Measurements from ENCODE around the gene MYL9.
"Not testable (repeated sequence)": the region's sequence is repeated elsewhere in the genome, so short reads cannot be mapped to it uniquely, and the experiment has no call there.

MYL9 gene

DNA sequence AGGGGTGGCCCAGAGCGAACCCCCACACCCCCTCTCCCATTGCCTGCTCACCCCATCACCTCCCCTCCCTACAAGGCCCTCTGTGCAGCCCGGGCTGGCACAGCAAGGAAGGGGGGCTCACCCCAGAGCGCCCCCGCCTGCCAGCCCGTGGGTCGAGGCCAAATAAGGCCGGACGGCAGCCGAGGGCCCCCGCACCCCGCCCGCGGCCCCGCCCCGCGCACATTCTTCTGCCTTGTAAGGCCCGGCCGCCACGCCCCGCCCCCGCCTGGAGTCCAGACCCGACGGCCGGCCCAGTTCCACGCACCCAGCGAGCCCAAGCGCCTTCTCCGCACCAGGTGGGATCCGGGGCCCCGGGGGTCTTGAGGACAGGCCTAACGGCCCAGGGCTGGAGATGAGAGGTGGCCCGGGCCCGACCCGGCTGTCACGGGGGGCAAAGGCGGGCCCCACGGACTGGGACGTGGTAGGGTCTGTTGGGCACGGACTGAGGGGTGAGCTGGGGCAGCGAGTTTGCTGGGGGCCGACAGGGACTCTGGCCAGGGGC is at the start of gene MYL9:
Gene MYL9 (plus strand): TSS at position 293 of the 541 bp plus-strand sequence. CDS start 3,366 bp downstream, outside the sequence.
- DNase-seq (ENCODE audit: extremely low read depth in 1 of 2, low read depth in 1 of 2): no peak

DNA sequence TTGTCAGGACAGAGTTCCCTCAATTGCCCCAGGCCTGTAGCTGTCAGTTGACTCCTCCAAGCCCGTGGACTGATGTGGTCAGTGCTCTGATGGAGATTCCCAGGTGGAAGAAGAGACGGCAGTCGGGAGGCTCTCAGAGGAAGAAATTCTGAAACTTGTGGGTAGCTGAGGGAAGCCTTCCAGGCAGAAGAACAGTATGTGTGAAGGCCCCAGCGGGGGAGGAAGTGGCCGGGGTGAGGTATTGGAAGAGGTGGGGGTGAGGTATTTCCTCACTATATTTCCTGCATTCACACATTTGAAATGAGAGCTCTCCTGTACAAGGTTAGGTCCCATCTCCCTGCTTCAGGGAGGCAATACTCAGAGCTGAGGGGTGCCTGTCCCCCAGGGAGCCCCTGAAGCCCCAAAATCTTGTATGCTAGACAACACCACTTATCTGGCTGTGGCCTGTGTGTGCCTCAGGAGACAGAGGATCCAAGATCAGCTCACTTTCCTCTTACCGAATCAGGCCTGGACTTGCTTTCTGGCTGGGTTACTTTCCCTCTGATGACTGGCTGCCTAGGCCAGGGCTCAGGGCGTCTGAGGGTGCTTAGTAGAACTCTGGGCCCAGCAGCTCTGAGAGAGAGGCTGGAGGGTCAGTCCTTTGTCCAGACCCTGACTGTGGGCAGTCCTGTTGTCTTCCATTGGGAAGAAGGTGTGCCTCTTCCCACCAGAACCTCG is 49.3 kb upstream of the MYL9 start:
- DNase-seq (ENCODE audit: extremely low read depth in 1 of 2, low read depth in 1 of 2): peak; percentile 28 to 43

GRCh38 chr20:36493051-36493800 is 48.1 kb upstream of the MYL9 start:
- DNase-seq (ENCODE audit: extremely low read depth in 1 of 2, low read depth in 1 of 2): no peak

GRCh38 chr20:36493801-36494114 is 47.6 kb upstream of the MYL9 start:
- no peak for DNase-seq (ENCODE audit: extremely low read depth in 1 of 2, low read depth in 1 of 2)

- DNase-seq (ENCODE audit: extremely low read depth in 1 of 2, low read depth in 1 of 2): no peak
Measured at GRCh38 chr20:36496707-36497669, 44.3 kb upstream of the MYL9 start.

DNA sequence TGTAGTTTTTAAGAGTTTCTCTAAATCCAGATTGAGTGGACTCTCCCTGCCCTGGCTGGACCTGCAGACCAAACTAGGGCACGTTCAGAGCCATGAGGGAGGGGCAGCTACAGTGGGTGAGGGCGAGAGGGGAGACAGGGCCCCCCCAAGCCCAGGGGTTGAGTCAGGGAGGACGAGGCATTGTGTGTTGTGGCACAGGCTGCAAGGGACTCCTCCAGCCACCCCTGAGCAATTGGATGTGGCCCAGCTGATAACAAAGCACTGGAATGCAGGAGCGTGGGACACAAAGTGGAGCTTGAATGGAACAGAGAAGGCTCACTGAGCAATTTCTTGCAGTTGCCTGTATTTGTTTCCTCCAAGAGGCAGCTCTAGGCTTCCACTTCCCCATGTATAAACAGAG is 43.5 kb upstream of the MYL9 start:
- DNase-seq (ENCODE audit: extremely low read depth in 1 of 2, low read depth in 1 of 2): no peak

- DNase-seq (ENCODE audit: extremely low read depth in 1 of 2, low read depth in 1 of 2): no peak
Measured at GRCh38 chr20:36498386-36499179, 42.7 kb upstream of the MYL9 start.

GRCh38 chr20:36499211-36499610 is 42.1 kb upstream of the MYL9 start:
- no peak for DNase-seq (ENCODE audit: extremely low read depth in 1 of 2, low read depth in 1 of 2)

- DNase-seq (ENCODE audit: extremely low read depth in 1 of 2, low read depth in 1 of 2): no peak
Measured at GRCh38 chr20:36499723-36500501, 41.4 kb upstream of the MYL9 start.

DNA sequence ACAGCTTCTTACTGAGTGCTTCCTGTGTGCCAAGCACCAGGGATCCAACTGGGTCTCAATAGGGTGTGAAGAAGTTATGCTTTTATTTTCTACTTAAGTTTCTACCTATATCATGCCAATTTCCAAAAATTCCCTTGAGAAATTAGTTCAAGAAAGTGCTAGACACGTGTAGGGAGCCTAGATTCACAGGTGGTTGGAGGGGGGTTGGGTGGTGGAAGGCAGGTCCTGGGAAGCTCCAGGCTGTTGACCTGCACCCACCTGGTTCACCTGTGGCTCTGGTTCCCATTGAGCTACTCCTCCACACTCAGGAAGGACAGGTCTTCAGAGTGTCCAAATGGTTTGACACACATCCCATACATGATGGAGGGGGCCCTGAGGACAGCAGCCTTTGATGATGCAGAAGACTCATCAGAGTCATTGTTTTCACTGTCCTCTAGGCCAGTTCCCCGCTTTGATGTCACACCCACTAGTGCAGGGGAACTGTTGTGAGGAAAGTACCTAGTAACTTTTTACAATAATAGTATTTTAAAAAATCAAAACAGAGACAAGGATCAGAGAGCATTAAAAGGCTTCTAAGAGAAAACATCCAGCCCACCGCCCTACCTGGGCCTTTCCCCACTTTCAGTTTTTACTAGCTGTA is 39.8 kb upstream of the MYL9 start:
- no peak for DNase-seq (ENCODE audit: extremely low read depth in 1 of 2, low read depth in 1 of 2)

- DNase-seq (ENCODE audit: extremely low read depth in 1 of 2, low read depth in 1 of 2): no peak
Measured at GRCh38 chr20:36504295-36504694, 37.0 kb upstream of the MYL9 start.

DNA sequence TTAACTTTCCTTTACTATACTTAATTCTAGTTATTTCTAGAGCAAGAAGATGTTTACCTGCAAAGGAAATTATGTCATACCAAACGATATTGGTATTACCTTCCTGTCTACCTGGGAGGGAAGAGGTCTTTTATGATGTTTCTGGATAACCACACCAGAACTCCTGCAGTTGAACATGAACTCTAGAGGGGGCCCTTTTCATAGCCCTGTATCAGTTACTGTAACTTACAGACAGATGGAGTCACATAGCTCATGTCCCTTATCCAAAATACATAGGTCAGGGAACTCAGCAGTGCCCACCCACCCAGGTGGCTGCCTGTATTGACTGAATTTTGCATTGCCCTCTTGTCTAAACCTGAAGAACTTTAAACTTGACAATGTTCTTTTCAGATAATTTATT is 35.1 kb upstream of the MYL9 start:
- no peak for DNase-seq (ENCODE audit: extremely low read depth in 1 of 2, low read depth in 1 of 2)

DNA sequence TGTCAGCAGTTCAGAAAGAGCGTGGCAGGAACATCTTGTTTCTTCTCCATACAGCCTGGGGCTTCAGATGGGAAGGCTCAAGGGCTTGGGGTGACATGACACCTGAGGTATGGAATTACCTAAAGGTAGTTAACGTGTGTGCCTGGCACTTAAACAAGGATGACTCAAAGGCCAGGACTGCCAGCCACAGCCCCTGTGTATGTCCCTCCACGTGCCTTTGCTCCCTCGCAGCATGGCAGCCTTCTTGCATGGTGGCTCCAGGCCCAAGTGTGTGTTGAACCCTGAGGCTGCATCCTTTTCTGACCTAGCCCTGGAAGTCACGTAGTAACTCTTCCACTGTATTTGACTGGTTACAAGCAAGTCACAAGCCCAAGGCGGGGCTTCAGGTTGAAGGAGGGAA is 33.6 kb upstream of the MYL9 start:
- DNase-seq (ENCODE audit: extremely low read depth in 1 of 2, low read depth in 1 of 2): no peak

- DNase-seq (ENCODE audit: extremely low read depth in 1 of 2, low read depth in 1 of 2): no peak
Measured at GRCh38 chr20:36519012-36519719, 22.2 kb upstream of the MYL9 start.

GRCh38 chr20:36519944-36520343 is 21.4 kb upstream of the MYL9 start:
- no peak for DNase-seq (ENCODE audit: extremely low read depth in 1 of 2, low read depth in 1 of 2)

- no peak for DNase-seq (ENCODE audit: extremely low read depth in 1 of 2, low read depth in 1 of 2)
Measured at GRCh38 chr20:36521526-36521925, 19.8 kb upstream of the MYL9 start.

DNA sequence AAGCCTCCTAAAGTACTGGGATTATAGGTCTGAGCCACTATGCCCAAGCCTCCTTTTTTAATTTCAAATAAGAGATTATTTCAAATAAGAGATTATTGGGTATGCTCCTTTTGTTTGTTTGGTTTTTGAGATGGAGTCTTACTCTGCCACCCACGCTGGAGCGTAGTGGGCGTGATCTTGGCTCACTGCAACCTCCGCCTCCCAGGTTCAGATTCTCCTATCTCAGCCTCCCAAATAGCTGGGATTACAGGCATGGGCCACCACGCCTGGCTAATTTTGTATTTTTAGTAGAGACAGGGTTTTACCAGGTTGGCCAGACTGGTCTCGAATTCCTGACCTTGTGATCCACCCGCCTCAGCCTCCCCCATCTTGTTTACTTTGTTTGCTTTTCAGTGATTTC is 18.9 kb upstream of the MYL9 start:
- not testable (repeated sequence) for DNase-seq (ENCODE audit: extremely low read depth in 1 of 2, low read depth in 1 of 2)

- DNase-seq (ENCODE audit: extremely low read depth in 1 of 2, low read depth in 1 of 2): no peak
Measured at GRCh38 chr20:36523341-36523740, 18.0 kb upstream of the MYL9 start.

All from stimulated activated CD8-positive, alpha-beta memory T cell treated with anti-CD3 and anti-CD28 coated beads, Interleukin-7, amount 100 ng/mL, for 48 hours (primary cell).